Cardiac muscle cell (in vitro differentiated cells and primary cell): Measurements from ENCODE around the gene TNFRSF25. TPM values are rescaled to one million over a fixed set of nuclear protein-coding genes. Genes with fewer than 3 reads are reported as not detected.

Source experiments
- DNase-seq, 2 donors: peaks; one replicate each; pipeline versions ENCODE4 v3.0.0 to v3.0.0-alpha.2; 2010 to 2017; ENCODE audit warnings: low read depth in 1 of 2, low spot score in 1 of 2
- H3K27ac ChIP-seq: fragments of 200-600 bp; sonication (generic); 2 replicates; pipeline ENCODE4 v1.5.1; 2016
- H3K27me3 ChIP-seq: fragments of 200-600 bp; sonication (generic); 2 replicates; pipeline ENCODE4 v1.6.0; 2016; ENCODE audit warnings: control low read depth
- H3K36me3 ChIP-seq: fragments of 200-600 bp; sonication (generic); 2 replicates; pipeline ENCODE4 v1.5.1; 2016; ENCODE audit warnings: control low read depth
- H3K4me1 ChIP-seq: fragments of 200-600 bp; sonication (generic); 2 replicates; pipeline ENCODE4 v1.8.1; 2017; ENCODE audit warnings: low read depth, mild to moderate bottlenecking, mixed run types
- H3K4me3 ChIP-seq: fragments of 200-600 bp; sonication (generic); 2 replicates; pipeline ENCODE4 v1.5.1; 2016; ENCODE audit warnings: mild to moderate bottlenecking
- H3K9me3 ChIP-seq: fragments of 200-600 bp; sonication (generic); 2 replicates; pipeline ENCODE4 v1.5.1; 2017; ENCODE audit warnings: low read depth, mild to moderate bottlenecking, control low read depth
- polyA plus RNA-seq: library from polyadenylated mRNA; unstranded; fragments of >200 nt; fragmentation: Nextera tagmentation; extraction: Ambion mirVana; gene quantifications from 2 replicates; pipeline ENCODE4 v1.2.1, GENCODE V29; 2016
- total RNA-seq: library from RNA; depleted of rRNA; stranded (reverse); fragments of >200 nt; gene quantifications from 2 replicates; pipeline ENCODE4 v1.2.3, GENCODE V29; 2016
- TF ChIP-seq, protein P1 (sequence below): IDR thresholded peaks from 2 replicates; pipeline ENCODE4 v1.5.1; 2012; ENCODE audit warnings: low read depth, mild to moderate bottlenecking, low read length

TNFRSF25 gene
- total and polyA plus RNA-seq, 2 experiments from 2014 or later = 11.8 to 31.4 TPM

DNA sequence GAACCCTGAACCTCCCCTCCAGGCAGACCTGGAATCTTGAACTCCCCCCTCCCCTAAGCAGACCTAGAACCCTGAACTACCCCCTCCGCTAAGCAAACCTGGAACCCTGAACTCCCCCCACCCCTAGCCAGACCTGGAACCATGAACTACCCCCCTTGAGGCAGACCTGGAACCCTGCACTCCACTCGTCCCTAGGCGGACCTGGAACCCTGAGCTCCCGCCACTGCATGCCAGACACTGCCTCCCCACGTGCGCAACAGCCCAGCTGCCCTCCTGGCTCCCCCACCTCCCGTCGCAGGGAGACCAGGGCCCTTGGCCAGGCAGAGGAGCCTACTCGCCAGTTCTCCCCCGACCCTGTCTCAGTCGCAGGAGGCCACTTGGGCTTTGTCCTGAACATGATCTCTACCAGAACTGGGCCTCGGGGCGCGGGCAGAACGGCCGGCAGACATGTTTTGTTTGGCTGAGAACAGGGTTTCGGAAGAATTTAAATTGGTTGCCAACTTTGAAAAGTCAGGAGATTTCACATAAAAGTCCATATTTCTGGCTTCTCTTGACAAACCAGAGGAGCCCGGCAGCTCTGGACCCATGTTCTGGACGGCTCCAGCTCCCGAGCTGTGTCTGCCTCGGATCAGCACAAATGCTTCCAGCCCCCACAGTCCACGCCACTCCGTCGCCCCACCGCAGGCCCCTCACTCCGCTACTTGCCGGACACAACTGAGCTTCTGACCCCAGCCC is 34.7 kb upstream of the TNFRSF25 start:
- TF ChIP-seq, protein P1, sequence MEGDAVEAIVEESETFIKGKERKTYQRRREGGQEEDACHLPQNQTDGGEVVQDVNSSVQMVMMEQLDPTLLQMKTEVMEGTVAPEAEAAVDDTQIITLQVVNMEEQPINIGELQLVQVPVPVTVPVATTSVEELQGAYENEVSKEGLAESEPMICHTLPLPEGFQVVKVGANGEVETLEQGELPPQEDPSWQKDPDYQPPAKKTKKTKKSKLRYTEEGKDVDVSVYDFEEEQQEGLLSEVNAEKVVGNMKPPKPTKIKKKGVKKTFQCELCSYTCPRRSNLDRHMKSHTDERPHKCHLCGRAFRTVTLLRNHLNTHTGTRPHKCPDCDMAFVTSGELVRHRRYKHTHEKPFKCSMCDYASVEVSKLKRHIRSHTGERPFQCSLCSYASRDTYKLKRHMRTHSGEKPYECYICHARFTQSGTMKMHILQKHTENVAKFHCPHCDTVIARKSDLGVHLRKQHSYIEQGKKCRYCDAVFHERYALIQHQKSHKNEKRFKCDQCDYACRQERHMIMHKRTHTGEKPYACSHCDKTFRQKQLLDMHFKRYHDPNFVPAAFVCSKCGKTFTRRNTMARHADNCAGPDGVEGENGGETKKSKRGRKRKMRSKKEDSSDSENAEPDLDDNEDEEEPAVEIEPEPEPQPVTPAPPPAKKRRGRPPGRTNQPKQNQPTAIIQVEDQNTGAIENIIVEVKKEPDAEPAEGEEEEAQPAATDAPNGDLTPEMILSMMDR = no peak
- H3K27ac ChIP-seq = no peak overlapping the region
- H3K36me3 ChIP-seq = no peaks in the 10 kb centered on the region
- no peak overlapping the region for H3K4me3 ChIP-seq
- H3K4me1 ChIP-seq = peaks cover 5% of the 10 kb centered on the region
- H3K9me3 ChIP-seq = no peaks in the 10 kb centered on the region
- H3K27me3 ChIP-seq = no peaks in the 10 kb centered on the region
- DNase-seq = no peak

DNA sequence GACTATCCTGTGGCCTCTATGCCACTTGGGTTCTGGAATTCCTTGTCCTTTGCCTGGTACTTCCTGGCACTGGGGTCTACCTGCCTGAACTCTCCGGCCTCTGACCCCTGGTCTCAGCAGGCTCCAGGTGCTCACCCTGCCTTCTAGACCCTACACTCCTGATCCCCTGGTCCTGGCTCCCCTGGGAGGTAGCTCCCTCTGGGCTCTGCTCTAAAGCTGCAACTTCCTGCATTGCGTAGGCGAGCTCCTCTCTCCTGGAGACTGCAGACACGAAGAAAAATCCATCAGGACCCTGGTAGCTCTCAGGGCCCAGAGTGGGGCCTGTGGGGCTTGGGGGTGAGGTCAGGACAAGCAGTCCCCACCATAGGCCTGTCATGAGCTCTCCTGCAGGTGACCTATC is 33.3 kb upstream of the TNFRSF25 start:
- H3K4me3 ChIP-seq = no peak overlapping the region
- no peak for DNase-seq
- H3K4me1 ChIP-seq = peaks cover 5% of the 10 kb centered on the region
- TF ChIP-seq, protein P1 = no peak
- no peaks in the 10 kb centered on the region for H3K36me3 ChIP-seq
- no peaks in the 10 kb centered on the region for H3K27me3 ChIP-seq
- H3K9me3 ChIP-seq = no peaks in the 10 kb centered on the region
- no peak overlapping the region for H3K27ac ChIP-seq

DNA sequence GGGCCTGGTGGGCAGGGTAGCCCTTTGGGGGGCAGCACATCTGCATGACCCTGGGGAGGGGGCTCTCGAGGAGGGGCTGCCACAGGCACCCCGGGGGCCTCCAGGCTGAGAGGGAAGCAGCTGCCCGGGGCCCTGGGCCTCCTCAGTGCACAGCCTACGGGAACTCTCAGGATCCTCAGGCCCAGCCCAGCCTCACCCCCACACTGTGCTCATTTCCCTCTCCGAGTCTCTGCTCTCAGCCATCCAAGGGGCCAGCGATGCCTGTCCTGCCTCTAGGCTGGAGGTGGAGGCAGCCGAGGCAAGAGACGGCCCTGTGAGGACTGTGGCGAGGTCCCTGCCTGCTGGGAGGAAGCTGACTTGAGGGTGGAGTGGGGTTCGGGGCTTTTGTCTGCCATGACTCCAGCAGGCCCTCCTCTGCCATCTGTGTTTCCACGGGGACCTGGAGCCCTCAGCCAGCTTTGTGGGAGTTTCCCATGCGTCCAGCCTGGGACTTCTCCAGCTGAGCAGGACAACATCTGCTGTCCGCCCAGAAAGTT is 32.7 kb upstream of the TNFRSF25 start:
- TF ChIP-seq, protein P1 = no peak
- Histone ChIP-seq H3K27me3 (no peaks in the 10 kb centered on the region), H3K9me3 (no peaks in the 10 kb centered on the region), H3K27ac (no peak overlapping the region), H3K4me3 (no peak overlapping the region), H3K36me3 (no peaks in the 10 kb centered on the region), H3K4me1 (peaks cover 5% of the 10 kb centered on the region)
- no peak for DNase-seq

DNA sequence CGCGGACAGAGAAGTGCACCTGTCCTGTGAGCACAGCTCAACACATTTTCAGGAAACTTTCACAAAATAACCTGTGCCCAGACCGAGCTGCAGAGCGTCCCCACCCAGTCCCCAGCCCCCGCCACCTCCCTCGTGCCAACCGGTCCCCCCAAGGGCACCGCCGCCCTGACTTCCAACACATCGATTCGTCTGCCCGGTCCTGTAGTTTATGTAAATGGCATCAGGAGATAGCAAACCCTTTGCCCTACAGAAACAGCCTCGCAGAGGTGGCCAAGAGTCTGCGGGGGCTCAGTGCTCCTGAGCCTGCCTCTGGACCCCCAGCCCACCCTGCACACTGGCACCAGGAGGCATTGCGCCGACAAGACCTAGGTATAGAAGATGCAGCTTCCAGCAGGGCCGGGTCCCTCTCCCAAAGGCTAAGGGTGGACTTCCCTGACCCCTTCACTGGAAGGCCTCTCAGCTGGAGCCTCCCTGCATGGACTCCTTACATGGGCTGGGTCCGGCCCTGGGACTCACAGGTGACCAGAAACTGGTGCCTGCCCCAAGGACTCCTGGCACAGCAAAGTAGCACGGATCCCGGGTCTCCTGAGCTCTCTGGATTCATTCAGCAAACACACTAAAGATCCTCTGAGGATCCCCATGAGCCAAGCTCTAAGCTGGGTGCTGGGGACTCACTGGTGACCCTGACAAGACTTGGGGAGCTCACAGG is 32.0 kb upstream of the TNFRSF25 start:
- Histone ChIP-seq H3K4me1 (peaks cover 5% of the 10 kb centered on the region), H3K9me3 (no peaks in the 10 kb centered on the region), H3K27ac (no peak overlapping the region), H3K4me3 (peak overlapping the region; percentile 93), H3K36me3 (no peaks in the 10 kb centered on the region), H3K27me3 (no peaks in the 10 kb centered on the region)
- no peak for DNase-seq
- TF ChIP-seq, protein P1 = no peak

DNA sequence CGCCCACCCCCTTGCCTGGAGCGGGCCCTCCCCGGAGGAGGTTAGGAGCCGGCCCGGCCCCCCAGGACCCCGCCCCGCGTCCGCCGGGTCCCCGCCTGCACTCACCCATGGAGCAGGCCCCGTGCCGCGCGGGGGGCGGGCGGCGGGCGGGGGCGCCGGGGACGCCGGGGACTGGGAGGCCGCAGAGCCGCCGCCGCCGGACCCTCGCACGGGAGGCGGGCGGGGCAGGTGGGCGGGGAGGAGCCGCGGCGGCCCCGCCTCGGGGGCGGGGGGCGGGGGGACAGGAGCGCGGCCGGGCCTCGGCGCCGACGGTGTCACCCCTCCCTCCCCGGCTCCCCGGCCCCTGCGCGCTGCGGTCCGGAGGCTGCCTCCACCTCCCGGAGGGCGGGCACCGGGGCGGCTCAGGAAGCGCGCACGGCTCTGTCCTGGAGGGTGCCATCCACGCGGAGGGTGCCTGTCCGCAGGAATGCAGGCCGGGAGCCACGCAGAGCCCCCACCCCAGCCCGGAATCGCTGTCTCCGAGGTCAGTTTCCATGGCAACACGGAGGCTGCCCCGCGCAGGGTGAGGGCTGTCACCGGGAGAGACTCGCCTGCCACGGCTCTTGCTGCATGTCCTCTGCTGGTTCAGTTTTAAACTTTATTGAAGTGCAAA is 31.4 kb upstream of the TNFRSF25 start:
- no peak overlapping the region for H3K27ac ChIP-seq
- H3K4me1 ChIP-seq = peaks cover 5% of the 10 kb centered on the region
- peak overlapping the region; percentile 93 for H3K4me3 ChIP-seq
- DNase-seq = peak; percentile 48 to 86
- H3K36me3 ChIP-seq = no peaks in the 10 kb centered on the region
- H3K9me3 ChIP-seq = no peaks in the 10 kb centered on the region
- TF ChIP-seq, protein P1 = no peak
- no peaks in the 10 kb centered on the region for H3K27me3 ChIP-seq
